GM20000 (cell line): ENCODE results near the gene RAD51C.

Experiments
- DNase-seq: peaks from one replicate; pipeline ENCODE4 v3.0.0; 2012; ENCODE audit warnings: low spot score
- TF ChIP-seq, protein P1 (sequence below): IDR thresholded peaks from 2 replicates; pipeline ENCODE4 v1.5.1; 2012; ENCODE audit warnings: mild to moderate bottlenecking, control low read depth; ENCODE audit errors: extremely low read depth, missing control alignments

RAD51C gene

DNA sequence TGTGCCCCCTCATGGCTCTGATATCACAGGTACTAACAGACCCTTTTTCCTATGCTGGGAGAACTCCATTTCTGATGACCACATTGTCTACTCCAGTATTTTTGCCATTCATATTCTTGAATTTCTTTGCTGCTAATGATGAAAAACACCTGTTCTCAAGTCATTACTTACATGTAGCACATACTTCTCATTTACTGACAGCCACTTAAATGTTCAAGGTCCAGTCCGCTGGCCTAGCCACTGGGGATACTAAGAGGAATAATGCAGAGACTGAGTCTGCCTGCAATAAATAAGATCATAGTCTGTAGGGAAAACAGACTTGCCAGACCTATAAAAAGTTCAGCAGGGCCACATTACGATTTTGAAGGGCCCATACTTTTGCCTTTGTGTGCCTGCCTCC, 28.1 kb upstream of the RAD51C start:
- no peak for DNase-seq
- TF ChIP-seq, protein P1, sequence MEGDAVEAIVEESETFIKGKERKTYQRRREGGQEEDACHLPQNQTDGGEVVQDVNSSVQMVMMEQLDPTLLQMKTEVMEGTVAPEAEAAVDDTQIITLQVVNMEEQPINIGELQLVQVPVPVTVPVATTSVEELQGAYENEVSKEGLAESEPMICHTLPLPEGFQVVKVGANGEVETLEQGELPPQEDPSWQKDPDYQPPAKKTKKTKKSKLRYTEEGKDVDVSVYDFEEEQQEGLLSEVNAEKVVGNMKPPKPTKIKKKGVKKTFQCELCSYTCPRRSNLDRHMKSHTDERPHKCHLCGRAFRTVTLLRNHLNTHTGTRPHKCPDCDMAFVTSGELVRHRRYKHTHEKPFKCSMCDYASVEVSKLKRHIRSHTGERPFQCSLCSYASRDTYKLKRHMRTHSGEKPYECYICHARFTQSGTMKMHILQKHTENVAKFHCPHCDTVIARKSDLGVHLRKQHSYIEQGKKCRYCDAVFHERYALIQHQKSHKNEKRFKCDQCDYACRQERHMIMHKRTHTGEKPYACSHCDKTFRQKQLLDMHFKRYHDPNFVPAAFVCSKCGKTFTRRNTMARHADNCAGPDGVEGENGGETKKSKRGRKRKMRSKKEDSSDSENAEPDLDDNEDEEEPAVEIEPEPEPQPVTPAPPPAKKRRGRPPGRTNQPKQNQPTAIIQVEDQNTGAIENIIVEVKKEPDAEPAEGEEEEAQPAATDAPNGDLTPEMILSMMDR: no peak

- TF ChIP-seq, protein P1: no peak
- no peak for DNase-seq
Observed at GRCh38 chr17:58665946-58666857, 26.2 kb upstream of the RAD51C start.

DNA sequence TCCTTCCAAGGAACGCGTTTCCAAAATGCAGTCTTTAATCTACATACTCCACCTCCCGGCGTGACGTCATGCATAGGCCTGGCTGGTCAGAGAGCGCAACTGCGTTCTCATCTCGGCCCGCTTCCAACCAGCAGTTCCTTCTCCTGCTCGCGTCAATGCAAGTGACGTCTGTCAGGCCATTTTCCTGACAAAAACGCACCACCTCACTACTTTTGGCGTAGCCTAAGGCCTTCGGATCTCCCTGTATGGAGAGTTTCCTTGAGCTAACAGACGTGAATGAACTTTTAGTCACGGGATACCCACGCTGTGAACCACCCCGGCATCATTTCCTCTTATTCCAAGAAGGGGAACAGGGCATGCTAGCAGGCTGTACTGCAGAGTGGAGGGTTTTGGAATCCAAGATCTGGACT, 25.5 kb upstream of the RAD51C start:
- no peak for DNase-seq
- TF ChIP-seq, protein P1: no peak

GRCh38 chr17:58667934-58668597, 24.3 kb upstream of the RAD51C start:
- TF ChIP-seq, protein P1: no peak
- no peak for DNase-seq

- no peak for DNase-seq
- TF ChIP-seq, protein P1: no peak
Observed at GRCh38 chr17:58668598-58668935, 23.8 kb upstream of the RAD51C start.

DNA sequence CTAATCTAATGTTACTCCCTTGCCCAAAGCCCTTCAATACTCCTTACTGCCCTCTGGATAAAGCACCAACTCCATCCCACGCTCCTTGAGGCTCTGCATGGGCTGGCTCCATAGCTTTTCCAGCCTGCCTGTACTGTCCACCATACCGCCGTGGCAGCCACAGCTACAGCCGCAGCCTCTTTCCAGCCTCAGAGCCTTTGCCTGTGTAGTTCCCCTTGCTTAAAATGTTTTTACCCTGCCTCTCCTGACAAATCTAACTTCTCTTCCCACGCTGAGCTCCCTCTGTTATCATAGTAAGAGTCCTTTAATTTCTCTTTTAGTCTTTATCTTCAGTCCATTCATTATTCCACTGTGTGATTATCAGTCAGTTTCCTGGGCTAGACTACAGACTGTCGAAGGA, 22.5 kb upstream of the RAD51C start:
- DNase-seq: no peak
- TF ChIP-seq, protein P1: no peak

- TF ChIP-seq, protein P1: no peak
- no peak for DNase-seq
Observed at GRCh38 chr17:58671969-58672368, 20.4 kb upstream of the RAD51C start.
